HS-5 (cell line): Measurements from ENCODE around the gene NMD3.

Experiments
- DNase-seq: peaks from one replicate; pipeline ENCODE4 v3.0.0-alpha.2; 2012; ENCODE audit warnings: low read depth

The NMD3 gene

DNA sequence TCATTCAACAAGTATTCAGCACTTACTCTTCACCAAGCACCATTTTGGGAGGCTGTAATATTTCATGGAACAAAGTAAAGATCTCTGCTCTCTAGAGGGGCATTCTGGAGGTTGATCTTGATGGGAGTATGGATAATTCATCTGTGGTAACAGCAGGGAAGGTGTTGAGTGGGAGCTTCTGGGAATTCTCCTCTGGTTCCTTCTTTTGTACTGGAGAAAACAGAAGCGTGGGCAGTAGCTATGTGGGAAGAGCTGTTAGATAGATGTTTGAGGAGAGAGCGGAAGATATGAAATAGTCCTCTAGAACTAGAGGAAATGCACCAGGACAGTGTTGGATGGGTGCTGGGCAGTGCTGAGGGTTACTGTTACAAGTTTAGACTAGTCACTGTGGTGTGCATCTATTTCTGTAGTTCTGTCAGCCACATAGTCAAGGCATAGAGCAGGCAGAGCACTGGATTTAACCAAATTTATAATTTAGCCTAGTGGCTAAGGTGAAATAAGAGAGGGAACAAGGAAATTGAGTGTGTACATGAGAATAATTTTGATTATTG is 9.6 kb downstream of the NMD3 start:
- no peak for DNase-seq

DNA sequence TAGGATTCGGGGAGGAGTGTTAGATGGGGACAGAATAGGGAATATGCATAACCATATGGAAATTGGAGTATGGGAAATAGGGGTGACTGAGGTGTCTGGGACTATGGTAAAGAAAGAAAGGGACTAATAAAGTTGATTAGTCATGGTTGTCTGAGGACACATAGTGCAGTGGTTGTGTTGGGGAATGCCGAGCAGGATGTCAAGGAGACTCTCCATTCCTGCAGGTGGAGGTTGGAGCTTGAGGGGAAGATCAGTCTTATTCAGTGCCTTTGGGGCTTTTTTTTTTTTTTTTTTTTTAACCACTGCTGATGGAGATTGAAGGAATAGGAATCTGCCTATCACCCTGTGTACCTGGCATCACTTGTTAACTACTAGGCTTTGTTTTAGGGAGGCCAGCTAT is 10.8 kb downstream of the NMD3 start:
- no peak for DNase-seq

DNA sequence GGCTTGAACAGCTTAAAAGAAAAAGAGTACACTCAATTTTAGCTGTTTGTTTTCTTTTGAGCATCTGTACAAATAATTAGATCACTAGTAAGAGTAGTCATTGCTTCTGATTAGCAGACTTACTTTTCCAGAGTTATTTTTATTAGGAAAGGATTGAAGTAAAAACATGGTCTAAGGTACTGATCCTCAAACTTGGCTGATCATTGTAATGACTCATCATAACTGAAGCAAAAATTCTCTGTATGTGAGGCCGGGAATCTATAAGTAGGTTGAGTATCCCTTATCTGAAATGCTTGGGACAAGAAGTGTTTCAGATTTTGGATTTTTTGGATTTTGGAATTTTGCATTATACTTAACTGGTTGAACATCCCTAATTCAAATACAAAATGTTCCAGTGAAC is 12.4 kb downstream of the NMD3 start:
- no peak for DNase-seq

DNA sequence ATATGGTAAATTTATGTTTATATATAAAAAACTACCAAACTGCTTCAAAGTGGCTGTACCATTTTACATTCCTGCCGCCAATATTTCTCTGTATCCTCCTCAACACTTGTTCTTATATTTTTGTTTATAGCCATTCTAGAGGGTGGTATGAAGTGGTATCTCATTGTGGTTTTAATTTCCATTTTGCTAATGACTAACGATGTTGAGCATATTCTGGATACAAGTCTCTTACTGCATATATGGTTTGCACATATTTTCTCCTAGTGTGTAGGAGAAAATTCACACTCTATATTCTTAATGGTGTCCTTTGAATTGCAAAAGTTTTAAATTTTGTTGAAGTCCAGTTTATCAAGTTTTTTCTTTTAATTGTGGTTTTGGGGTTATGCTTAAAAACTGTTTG is 15.1 kb downstream of the NMD3 start:
- no peak for DNase-seq

DNA sequence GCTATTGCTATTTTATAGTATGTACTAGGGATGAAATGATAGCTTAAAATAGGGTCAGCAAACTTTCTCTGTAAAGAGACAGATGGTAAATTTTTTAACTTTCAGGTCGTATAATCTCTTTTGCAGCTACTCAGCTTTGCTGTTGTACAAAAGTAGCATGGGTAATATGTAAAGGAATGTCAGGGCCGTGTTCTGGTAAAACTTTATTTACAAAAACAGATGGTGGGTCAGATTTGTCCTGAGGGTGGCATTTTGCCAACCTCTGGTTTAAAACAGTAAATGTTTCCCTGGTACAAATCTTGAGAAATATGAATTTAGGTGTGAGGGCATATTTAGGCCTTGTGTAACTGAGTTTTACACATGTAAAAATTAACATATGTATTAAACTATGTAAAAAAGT is 18.6 kb downstream of the NMD3 start:
- no peak for DNase-seq

DNA sequence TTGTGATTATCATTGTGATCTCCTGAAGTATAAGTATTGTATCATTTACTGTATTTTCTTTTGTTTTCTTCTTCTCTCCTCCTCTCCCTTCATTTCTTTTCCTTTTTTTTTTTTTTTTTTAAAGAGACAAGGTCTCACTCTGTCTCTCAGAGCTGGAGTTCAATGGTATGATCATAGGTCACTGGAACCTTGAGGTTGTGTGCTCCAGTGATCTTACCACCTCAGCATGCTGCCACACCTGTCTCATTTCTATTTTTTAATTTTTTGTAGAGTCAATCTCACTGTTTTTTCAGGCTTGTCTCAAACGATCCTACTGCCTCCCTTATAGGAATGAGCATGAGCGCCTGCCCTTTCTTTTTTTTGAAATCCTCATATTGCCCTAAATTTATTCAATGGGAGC is 23.4 kb downstream of the NMD3 start:
- no peak for DNase-seq

DNA sequence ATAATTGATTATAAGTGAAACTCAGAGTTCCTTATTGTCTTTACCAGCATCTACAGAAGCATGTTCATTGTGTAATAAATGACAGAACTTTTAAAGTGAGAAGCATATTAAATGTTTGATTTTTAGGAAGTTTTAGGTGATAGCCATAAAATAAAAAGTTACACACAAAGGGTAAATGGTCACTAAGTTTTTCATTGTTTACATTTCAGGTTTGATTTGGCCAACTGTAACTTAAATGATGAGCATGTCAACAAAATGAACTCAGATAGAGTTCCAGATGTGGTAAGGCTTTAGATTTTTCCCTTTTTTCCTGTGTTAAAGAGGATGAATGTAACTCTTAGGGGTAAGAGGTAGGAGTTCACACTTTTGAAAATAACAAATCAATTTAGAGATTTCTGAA is 25.9 kb downstream of the NMD3 start:
- no peak for DNase-seq

DNA sequence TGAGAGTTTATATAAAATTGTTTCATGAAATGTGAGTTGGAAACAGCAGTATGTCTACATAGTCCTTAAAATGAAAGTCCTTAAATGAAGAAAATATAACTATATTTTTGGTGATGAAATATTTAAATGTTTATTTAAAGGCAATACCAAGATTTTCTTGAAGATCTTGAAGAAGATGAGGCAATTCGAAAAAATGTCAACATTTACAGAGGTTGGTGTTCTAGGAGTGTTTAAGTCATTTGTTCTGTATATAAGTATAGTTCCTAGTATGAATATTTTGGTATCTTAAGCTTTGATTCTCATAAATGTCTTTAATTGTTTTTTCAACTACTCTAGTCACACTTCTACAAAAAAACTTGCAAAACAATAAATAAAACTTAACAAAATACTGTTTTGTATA is 29.0 kb downstream of the NMD3 start:
- DNase-seq = no peak

DNA sequence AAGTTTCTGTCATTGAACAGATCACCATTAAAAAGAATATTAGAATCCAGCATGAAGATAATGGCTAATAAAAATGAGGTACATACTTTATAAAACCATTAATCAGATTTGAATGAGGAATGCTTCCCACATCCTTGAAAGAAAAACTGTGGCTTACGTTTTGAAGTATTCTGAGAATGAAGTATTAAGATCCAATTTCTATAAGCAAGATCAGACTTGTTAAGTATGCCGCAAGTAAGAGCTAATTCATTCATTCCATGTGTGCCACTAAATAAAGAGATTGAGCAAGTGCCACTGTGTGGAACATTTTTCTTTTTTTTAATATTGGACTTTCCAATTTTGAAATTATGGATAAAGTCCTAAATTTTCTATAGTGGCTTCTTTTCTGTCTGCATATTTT is 30.6 kb downstream of the NMD3 start:
- no peak for DNase-seq

DNA sequence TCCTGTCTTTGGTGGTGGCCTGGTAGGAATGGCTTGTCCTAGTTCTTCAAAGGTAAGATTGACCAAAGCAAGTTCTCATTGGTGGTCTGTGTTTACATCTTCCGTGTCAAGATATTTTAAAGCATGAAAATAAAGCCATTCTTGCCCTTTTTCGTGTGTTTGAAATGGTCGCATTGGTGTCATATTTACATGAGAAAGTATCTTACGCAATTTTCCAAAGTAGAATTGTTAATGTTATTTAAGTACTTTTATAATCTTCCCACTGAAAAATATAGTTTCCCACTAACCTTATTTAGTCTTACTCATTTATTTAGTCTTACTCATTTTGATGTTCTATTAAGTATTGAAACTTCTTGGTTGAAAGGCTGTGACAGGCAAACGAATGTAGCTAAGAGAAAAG is 31.0 kb downstream of the NMD3 start:
- DNase-seq = no peak

DNA sequence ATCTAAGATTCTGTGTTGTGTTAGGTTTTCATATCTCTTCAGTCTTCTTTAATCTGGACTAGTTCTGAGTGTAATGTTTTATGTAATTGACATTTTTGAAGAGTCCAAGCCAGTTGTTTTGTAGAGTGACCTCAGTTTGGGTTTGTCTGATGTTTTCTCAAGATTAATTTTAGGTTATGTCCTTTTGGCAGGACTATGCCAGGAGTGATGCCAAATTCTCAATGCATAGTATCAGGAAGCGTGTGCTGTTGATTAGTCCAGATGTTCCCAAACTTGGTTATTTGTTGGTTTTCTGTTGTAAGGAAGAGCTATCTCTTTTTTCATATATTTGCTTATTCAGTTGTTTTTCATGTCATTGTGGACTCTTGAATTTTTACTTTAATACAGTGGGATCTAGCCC is 32.6 kb downstream of the NMD3 start:
- DNase-seq = no peak

DNA sequence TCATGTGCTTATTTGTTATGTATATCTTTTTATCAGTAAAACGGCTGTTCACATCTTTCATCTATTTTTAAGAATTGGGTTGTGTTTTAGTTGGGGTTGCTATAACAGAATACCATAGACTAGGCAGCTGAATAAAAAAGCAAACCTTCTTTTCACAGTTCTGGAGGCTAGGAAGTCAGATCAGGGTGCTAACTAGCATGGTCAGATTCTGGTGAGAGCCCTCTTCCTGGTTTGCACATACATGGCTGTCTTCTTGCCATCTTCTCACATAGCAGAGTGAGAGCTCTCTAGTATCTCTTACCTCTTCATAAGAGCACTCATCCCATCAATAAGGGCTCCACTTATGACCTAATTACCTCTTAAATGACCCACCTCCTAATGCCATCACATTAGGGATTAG is 33.8 kb downstream of the NMD3 start:
- DNase-seq = no peak

DNA sequence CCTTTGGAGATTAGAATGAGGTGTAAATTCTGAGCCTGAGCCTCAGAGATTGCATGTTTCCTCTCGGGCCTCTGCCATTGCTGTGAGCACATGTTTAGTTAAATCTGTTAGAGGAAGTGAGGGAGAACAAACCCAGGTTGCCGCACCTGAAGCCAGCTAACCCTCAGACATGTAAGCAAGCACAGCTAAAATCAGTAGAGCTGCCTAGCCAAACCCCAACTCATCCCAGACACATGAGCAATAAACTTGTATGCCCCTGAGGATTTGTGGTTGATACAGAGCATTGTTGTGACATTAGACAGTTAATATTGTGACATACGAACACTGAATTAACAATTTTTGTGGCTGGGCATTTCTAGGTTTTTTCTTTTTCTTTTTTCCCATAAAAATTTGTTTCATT is 41.9 kb downstream of the NMD3 start:
- no peak for DNase-seq

DNA sequence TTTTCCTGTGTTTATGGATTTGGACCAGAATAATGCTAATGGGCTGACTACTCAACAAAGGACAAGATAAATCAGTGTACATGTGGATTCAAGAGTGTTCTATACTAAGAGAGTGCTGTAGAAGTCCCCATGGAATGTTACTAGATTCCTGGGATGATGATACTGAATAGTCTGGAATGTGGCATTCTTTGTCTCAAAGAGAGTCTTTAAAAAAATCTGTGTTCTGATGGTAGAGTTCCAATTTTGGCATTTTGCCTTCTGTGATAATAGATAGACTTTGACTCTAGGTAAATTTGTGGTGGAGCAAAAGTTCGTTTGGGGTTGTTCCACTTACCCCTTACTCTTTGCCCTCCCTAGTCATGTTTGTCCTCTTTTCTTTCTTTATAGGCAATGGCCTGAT is 43.7 kb downstream of the NMD3 start:
- no peak for DNase-seq

DNA sequence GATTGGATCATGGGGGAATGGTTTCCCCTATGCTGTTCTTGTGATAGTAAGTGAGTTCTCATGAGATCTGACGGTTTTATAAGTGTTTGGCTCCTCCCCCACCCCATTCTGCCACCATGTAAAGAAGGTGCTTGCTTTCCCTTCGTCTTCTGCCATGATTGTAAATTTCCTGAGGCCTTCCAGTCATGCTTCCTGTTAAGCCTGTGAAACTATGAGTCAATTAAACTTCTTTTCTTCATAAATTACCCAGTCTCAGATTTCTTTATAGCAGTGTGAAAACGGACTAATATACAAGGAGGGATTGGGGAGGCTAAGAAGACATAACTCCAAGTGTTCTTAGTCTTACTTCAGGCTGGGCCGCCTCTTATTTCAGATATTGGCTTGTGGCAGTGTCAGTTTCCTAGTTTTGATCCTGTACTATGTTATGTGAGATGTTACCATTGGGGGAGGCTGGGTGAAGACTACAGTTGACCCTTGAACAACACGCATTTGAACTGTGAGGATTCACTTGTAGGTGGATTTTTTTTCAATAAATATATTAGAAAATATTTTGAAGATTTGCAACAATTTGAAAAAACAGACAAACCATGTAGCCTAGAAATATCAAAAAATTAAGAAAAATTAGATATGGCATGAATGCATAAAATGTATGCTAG is 44.9 kb downstream of the NMD3 start:
- no peak for DNase-seq

DNA sequence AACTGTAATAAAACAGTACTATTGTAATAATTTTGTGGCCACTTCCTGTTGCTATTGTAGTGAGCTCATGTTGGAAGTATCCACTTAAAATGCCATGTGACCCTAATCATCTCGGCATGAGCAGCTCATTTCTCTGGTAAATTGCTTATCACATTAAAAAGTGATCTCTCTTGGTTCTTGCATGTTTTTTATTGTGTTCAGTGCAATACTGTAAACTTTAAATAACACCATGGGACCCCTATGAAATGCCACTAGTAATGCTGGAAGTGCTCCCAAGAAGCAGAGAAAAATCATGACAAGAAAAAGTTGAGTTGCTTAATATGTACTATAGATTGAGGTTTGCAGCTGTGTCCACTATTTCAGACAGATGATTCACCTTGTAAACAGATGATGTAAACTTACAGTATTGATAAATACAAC is 45.6 kb downstream of the NMD3 start:
- DNase-seq = peak; percentile 91

DNA sequence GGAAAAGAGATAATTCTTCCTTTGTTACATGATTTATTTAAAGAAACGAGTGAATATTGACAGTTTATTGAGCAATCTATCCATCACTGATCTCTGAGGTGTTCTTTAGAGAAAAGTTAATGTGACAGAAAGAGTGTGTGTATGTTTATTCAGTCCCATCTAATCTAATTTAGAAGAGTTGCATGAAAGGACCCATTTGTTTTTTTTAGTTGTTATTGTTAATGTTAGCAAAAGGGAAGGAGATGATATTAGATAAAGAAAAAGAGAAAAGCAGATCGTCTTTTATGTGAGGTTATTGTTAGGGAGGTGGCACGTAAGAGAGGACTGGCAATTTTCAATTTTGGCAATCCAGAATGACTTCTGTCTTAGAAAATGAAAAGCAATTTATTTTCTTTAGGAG is 46.5 kb downstream of the NMD3 start:
- DNase-seq = no peak

DNA sequence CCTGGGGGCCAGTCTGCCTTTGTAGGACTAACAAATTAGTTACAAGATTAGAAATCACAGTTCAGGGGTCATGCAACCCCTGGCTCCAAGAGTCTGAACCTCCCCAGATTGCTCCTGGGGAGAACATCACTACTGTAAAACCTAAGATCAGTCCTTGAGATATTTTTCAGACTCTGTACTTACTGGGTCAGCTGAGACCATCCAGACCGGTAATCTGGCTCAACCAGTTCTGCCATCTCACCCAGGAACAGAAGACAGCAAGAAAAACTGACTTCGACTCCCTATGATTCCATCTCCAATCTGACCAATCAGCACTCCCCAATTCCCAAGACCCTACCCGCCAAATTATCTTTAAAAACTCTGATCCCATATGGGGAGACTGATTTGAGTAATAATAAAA is 47.5 kb downstream of the NMD3 start:
- DNase-seq = no peak

DNA sequence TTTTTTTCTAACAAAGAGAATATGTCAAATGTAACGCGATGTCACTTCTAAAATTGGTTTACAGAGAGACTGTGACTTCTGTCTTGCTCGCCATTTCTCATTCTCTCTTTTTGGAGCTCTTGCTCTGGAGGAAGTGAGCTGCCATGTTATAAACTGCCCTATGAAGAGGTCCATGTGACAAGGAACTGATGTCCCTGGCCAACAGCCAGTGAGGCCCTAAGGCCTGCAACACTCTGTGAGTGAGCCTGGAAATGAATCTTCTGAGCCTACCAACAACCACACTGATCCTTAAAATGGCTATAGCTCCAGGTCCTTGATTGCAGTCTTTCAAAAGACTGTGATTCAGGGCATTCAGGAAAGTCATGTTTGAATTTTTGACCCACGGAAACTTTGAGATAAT is 49.9 kb downstream of the NMD3 start:
- no peak for DNase-seq

DNA sequence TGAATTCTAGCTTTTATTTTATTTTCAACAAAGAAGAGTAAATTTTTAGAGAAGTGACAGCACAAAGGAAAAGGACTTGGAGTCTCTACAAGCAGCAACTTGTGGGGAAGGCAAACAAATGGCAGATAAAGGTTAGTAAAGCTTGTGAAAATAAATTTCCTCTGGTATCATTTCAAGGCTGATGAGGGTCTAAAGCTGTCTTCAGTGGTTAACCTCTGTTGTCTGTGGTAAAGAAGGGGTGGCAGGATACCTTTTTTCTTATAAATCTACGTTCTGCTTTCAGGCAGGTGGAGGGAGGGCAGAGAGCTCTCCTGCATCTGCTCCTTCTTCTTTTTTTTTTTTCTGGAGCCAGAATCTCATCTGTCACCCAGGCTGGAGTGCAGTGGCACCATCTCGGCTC is 50.5 kb downstream of the NMD3 start:
- no peak for DNase-seq

DNA sequence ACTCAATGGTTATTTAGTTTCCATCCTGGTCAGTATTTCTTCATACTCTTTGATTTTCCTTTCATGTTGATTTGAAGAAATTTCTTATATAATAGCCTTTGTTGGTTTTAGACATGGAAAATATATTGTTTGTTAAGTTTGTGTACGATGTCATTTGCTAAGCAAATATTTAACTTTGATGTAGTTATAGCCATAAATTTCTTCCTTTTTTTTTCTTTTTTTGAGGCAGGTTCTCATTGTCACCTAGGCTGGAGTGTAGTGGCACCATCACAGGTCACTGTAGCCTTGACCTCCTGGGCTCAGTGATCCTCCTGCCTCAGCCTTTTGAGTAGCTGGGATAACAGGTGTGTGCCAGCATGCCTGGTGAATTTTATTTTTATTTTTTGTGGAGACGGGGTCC is 51.4 kb downstream of the NMD3 start:
- DNase-seq = no peak

DNA sequence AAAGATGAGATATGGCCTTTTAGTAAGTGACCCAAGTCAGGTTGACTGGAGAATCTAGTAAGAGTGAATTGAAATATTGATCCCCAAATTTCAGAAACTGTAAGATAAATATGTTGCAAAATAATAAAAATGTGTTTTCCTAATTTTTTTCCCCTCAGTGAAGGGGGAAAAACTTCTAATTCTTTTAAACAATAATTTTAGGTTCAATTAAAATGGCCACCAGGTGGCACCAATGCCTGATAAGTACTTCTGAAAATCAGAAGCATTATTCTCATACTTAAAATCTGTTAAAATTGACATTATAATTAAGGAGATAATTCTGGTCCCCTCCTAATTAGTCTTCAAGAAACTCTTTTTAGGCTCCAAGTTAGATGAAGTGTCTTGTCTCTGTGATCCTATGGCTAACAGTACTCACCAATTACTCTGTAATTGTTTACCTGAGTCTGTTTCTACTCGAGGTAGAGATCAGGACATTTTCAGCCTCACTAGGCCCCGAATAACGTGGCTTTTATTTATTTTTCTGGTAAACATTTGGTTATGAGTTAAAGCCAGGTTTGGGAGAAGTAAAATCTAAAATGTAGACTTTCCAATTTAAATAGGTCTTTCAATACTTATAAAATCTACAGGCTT is 52.6 kb downstream of the NMD3 start:
- no peak for DNase-seq

DNA sequence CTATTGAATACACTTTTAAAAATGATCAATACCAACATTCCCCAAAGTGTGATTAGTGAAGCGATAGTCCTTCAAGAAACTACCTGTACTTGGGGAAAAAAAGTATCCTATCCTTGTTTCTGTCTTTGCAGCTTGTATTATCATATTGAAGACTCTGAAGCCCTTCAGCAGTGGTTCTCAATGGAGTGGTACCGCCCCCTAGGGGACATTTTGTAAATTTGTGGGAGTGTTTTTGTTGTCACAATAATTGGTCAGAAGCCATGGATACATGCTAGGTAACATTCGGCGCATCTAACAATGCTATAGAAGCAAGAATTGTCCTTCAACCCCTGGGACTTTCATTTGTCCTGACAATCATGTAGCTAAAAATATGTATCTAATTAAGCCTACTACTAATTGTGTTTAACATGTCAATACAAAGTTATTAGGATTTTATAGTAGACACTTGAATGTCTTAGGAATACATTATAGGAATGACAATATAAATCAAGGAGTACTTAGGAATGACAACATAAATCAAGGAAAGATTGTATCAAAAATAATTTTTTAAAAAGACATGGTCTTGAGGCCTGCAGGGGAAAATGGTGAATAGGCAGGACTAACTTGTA is 53.7 kb downstream of the NMD3 start:
- no peak for DNase-seq

DNA sequence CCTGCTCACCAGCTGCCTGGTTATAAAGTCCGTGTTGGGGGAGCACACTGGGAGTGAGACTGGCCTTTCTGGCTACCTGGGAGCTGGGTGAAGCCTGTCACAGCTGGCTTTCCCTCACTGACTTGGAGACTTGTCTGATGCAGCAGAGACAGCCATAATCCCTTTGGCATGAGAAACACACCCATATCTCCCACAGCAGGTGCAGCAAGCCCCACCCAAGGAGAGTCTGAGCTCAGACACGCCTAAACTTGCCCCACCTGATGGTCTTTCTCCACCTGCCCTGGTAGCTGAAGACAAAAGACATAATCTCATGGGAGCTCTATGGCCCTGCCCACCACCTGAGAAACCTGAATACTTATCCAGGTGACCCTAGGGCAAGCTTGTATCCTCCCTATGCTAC is 54.8 kb downstream of the NMD3 start:
- DNase-seq = no peak
